ENCODE data around the gene BNIP2. TPM values are rescaled to one million over a fixed set of nuclear protein-coding genes. Genes with fewer than 3 reads are reported as not detected.

Gene BNIP2, protein sequence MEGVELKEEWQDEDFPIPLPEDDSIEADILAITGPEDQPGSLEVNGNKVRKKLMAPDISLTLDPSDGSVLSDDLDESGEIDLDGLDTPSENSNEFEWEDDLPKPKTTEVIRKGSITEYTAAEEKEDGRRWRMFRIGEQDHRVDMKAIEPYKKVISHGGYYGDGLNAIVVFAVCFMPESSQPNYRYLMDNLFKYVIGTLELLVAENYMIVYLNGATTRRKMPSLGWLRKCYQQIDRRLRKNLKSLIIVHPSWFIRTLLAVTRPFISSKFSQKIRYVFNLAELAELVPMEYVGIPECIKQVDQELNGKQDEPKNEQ
- 10 to 100 TPM; 72.2 to 85.8 (median 82.5) TPM for total RNA-seq
- 62.8 TPM for polyA plus RNA-seq
- long read RNA-seq, donor 1, full-length matches to known transcripts = 10 of 125 reads
- long read RNA-seq, donor 1, partial matches to known transcripts = 11 of 125 reads
- long read RNA-seq, donor 1, other reads (novel, unspliced or antisense) = 104 of 125 reads
- long read RNA-seq, donor 2, full-length matches to known transcripts = 4 of 70 reads
- long read RNA-seq, donor 2, partial matches to known transcripts = 3 of 70 reads
- long read RNA-seq, donor 2, other reads (novel, unspliced or antisense) = 63 of 70 reads
- long read RNA-seq, donor 3, full-length matches to known transcripts = 44 of 290 reads
- long read RNA-seq, donor 3, partial matches to known transcripts = 37 of 290 reads
- long read RNA-seq, donor 3, other reads (novel, unspliced or antisense) = 209 of 290 reads
- long read RNA-seq, donor 4, full-length matches to known transcripts = 7 of 85 reads
- long read RNA-seq, donor 4, partial matches to known transcripts = 2 of 85 reads
- long read RNA-seq, donor 4, other reads (novel, unspliced or antisense) = 76 of 85 reads

DNA sequence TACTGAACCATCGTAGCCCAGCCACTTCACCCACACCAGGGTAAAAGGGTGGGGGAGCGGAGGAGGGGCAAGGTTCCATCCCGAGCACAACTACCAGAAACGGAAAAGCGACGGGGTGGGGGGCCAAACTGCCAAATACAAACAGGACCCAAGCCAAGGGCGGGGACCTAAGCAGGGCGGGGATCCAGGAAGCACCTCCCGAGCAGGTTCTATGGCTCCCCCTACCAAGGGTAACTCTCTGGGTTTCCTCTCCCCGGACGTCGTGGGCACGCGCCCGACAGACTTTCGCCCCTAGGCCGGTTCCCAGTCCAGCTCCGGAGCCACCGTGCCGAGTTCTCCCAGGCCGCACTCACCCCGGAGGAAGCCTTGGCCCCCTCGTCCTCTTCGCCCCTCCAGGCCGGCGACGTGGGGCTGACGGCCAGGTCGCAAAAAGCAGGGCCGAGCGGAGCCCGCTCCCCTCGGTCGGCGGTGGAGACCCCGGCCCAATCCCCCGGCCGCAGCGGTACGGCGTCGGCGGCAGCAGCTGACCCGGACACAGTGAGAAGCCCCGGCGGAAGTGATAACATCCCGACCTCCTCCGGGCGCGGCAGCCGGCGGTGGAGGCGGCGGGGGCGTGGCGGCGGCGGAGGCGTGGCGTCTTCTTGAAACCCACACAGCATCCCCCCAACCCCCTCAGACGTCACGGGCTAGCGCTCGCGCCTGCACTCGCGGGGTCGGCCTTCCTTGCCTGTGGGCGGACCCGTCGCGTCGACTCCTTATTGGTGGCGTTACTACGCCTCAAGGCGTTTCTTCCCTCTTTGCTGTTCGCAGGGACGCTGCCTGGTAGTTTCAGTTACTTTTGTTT, at the start of gene BNIP2:
TSS of gene BNIP2 (minus strand) at position 539 of the 844 bp plus-strand sequence. CDS start 6,863 bp downstream, outside the sequence.
- peak; percentile 98 to 99 for ATAC-seq

DNA sequence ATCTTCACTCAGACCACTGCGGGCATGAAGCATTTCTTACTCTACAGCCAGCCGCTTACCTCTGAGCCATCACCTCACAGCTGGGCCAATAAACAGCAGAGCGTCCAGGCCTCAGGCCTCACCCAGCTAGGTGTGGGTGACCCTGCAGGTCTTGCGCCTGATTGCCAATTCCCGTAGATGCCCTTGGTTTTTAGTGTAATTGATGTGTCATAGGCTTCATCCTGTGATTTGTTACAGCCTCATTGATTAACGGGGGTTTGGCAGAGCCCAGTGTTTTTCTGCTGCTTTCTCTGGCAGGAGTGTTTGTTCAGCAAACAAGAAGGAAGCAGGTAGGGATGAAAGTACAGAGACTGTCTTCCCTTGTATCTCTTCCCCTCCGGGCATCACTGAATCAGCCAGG, 49.6 kb upstream of the BNIP2 start:
- Histone ChIP-seq H3K9me3 (ENCODE audit: control insufficient read depth, low read length) (no peaks in the 10 kb centered on the region), H3K4me1 (ENCODE audit: control insufficient read depth, insufficient read depth, low read length) (no peaks in the 10 kb centered on the region), H3K4me3 (ENCODE audit: low read length) (no peak overlapping the region), H3K27me3 (ENCODE audit: control insufficient read depth, insufficient read depth) (peaks cover 2% of the 10 kb centered on the region), H3K27ac (ENCODE audit: low read length) (no peak overlapping the region)
- 87% methylated on average over 7 of the region's 7 CpGs for WGBS
- DNase-seq = no peak
- intact Hi-C loops (cut with DNase I) = loop anchor here in 1 of 4 donors (10.0 kb wide), 1 partner anchor 586 kb away; no protein-coding TSS in a partner anchor
- no peak for ATAC-seq

More for the DNA sequence above, at the start of gene BNIP2:
- H3K27me3 ChIP-seq (ENCODE audit: control insufficient read depth, insufficient read depth) = no peaks in the 10 kb centered on the region
- under 1% methylated on average over 78 of the region's 78 CpGs for WGBS
- no peaks in the 10 kb centered on the region for H3K9me3 ChIP-seq (ENCODE audit: control insufficient read depth, low read length)
- H3K27ac ChIP-seq (ENCODE audit: low read length) = peak within 1 kb of the TSS; percentile 97
- DNase-seq = peak; percentile 100
- intact Hi-C loops (cut with DNase I) = no loop called here
- H3K4me3 ChIP-seq (ENCODE audit: low read length) = peak within 1 kb of the TSS; percentile 83
- H3K4me1 ChIP-seq (ENCODE audit: control insufficient read depth, insufficient read depth, low read length) = peaks cover 5% of the 10 kb centered on the region

DNA sequence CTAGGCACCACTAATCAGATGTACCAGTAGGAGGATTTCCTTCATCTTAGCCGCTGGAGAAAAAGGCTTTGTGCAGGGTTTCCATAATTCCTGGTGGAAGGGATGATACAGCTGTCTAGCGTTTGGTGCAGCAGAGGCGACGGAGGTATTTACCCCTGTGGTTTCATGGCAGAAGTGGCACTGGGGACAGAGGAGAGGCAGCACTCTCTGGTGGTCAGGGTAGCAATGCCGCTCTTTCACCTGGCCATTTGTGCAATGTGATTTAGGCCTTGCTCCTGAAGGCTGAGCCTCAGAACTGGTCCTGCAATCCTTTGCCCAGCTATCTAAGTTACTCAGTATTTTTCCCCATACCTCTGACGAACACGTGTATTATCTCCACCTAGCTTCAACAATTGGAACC, 47.1 kb upstream of the BNIP2 start:
- ATAC-seq (no peak), DNase-seq (no peak)
- no peaks in the 10 kb centered on the region for H3K27me3 ChIP-seq (ENCODE audit: control insufficient read depth, insufficient read depth)
- WGBS = 78% methylated on average over 7 of the region's 7 CpGs
- H3K4me3 ChIP-seq (ENCODE audit: low read length) = no peak overlapping the region
- intact Hi-C loops (cut with DNase I) = loop anchor here in 1 of 4 donors (10.0 kb wide), 1 partner anchor 589 kb away; no protein-coding TSS in a partner anchor
- H3K4me1 ChIP-seq (ENCODE audit: control insufficient read depth, insufficient read depth, low read length) = no peaks in the 10 kb centered on the region
- no peaks in the 10 kb centered on the region for H3K9me3 ChIP-seq (ENCODE audit: control insufficient read depth, low read length)
- H3K27ac ChIP-seq (ENCODE audit: low read length) = no peak overlapping the region

DNA sequence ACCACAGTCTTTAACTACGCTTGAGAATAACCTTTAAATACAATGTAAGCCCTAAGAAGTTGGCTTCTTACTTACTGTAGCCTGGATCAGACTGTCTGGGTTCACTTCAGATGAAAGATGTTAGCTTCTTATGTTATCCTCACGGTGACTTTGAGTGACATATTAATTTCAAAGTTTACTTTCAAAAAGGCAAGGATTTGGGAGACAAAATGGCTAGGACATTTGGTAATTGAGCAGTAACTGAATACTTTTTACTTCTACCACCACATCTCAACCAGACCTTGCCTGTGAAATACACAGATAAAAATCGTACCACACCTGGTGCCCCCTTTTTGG, 36.0 kb upstream of the BNIP2 start:
- no peaks in the 10 kb centered on the region for H3K4me1 ChIP-seq (ENCODE audit: control insufficient read depth, insufficient read depth, low read length)
- H3K9me3 ChIP-seq (ENCODE audit: control insufficient read depth, low read length) = no peaks in the 10 kb centered on the region
- no peak for DNase-seq
- no peak overlapping the region for H3K4me3 ChIP-seq (ENCODE audit: low read length)
- ATAC-seq = no peak
- 28% methylated on average over 3 of the region's 3 CpGs for WGBS
- intact Hi-C loops (cut with DNase I) = loop anchor here in 2 of 4 donors (10.0 kb wide), 3 partner anchors 460 to 600 kb away; no protein-coding TSS in a partner anchor
- H3K27ac ChIP-seq (ENCODE audit: low read length) = no peak overlapping the region
- H3K27me3 ChIP-seq (ENCODE audit: control insufficient read depth, insufficient read depth) = no peaks in the 10 kb centered on the region

DNA sequence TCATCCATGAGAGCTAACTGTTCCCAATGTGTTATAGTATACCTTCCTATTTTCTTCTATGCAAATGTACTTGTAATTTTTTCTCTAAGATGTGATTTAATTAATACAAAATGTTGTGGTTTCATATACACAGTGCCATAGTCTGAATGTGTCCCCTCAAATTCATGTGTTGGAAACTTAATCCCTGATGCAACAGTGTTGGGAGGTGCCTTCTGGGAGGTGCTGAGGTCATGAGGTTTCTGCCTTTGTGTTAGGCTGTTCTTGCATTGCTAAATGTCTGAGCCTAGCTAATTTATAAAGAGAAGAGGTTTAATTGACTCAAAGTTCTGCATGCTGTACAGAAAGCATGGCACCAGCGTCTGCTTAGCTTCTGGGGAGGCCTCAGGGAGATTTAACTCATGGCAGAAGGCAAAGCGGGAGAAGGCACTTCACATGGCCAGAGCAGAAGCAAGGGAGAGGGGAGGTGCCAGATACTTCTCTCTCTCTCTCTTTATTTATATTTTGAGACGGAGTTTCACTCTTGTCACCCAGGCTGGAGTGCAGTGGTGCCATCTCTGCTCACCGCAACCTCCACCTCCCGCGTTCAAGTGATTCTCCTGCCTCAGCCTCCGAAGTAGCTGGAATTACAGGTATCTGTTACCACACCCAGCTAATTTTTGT, 34.7 kb upstream of the BNIP2 start:
- intact Hi-C loops (cut with DNase I) = loop anchor here in 2 of 4 donors (10.0 kb wide), 3 partner anchors 461 to 601 kb away; no protein-coding TSS in a partner anchor
- Histone ChIP-seq H3K4me1 (ENCODE audit: control insufficient read depth, insufficient read depth, low read length) (no peaks in the 10 kb centered on the region), H3K4me3 (ENCODE audit: low read length) (no peak overlapping the region), H3K27ac (ENCODE audit: low read length) (no peak overlapping the region), H3K9me3 (ENCODE audit: control insufficient read depth, low read length) (no peaks in the 10 kb centered on the region), H3K27me3 (ENCODE audit: control insufficient read depth, insufficient read depth) (no peaks in the 10 kb centered on the region)
- no peak for DNase-seq
- 85% methylated on average over 7 of the region's 7 CpGs for WGBS
- ATAC-seq = no peak

DNA sequence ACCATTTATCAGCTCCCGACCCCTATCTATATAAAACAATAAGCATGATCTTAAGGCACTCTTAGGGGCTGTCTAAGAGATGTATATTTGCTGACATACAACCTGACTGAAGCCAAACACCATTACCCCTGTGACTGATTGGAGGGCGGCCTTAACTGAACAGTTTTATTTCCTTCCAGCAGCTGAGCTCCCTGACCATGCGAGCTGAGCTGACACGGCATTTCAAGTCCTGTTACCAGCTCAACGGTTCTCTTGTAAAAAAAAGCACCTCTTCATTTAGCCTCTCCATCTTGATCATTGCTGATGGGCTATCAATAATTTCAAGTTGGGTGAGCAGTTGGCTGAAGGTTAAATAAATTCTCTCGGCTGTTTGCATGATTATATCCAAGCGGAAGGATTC, 33.4 kb upstream of the BNIP2 start:
- DNase-seq (no peak), ATAC-seq (no peak)
- Histone ChIP-seq H3K4me1 (ENCODE audit: control insufficient read depth, insufficient read depth, low read length) (no peaks in the 10 kb centered on the region), H3K27ac (ENCODE audit: low read length) (no peak overlapping the region), H3K9me3 (ENCODE audit: control insufficient read depth, low read length) (no peaks in the 10 kb centered on the region), H3K4me3 (ENCODE audit: low read length) (no peak overlapping the region), H3K27me3 (ENCODE audit: control insufficient read depth, insufficient read depth) (no peaks in the 10 kb centered on the region)
- WGBS = 73% methylated on average over 7 of the region's 7 CpGs
- intact Hi-C loops (cut with DNase I) = loop anchor here in 2 of 4 donors (10.0 kb wide), 3 partner anchors 462 to 602 kb away; no protein-coding TSS in a partner anchor

DNA sequence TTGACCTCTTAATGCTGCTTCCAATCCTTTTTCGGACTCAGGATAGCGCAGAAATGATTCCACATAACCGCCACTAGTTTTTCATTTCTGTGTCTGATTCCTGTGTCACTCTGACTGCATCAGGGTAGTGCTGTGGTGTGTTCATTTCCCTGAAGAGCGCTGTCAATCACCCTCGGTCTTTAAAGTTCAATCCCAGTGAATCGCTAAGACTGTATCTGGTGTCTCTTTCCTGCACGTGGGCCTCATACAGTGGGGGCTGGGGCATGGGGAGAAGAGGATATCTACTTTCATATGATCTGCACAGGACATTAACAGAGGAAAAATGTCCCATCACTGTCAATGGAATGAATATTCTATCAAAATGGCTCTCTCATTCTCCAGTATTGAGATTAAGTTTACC, 32.9 kb upstream of the BNIP2 start:
- intact Hi-C loops (cut with DNase I) = loop anchor here in 2 of 4 donors (10.0 kb wide), 3 partner anchors 463 to 603 kb away; no protein-coding TSS in a partner anchor
- ATAC-seq = no peak
- Histone ChIP-seq H3K27me3 (ENCODE audit: control insufficient read depth, insufficient read depth) (no peaks in the 10 kb centered on the region), H3K9me3 (ENCODE audit: control insufficient read depth, low read length) (no peaks in the 10 kb centered on the region), H3K4me1 (ENCODE audit: control insufficient read depth, insufficient read depth, low read length) (no peaks in the 10 kb centered on the region), H3K27ac (ENCODE audit: low read length) (no peak overlapping the region), H3K4me3 (ENCODE audit: low read length) (no peak overlapping the region)
- WGBS = 74% methylated on average over 7 of the region's 7 CpGs
- DNase-seq = no peak

DNA sequence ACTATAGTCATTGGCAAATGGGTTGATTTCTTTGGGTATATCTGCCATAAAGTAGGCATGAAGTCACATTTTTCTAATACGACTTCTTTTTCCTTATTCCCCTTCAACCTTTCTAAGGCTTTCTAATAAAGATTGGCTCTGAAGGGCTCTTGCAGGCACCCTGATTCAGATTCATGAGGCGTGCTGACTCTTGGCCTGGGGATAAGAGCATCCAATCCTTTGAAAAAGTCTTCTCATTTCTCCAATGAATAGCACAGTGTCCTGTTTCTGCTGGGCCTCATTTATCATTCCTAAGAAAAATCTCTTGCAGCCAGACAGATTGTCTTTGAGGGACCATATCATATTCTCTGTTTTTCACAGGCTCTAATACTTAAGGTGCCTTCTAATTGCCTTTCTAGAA, 32.3 kb upstream of the BNIP2 start:
- no peak for DNase-seq
- WGBS = 76% methylated on average over 2 of the region's 2 CpGs
- H3K9me3 ChIP-seq (ENCODE audit: control insufficient read depth, low read length) = no peaks in the 10 kb centered on the region
- no peak overlapping the region for H3K4me3 ChIP-seq (ENCODE audit: low read length)
- H3K4me1 ChIP-seq (ENCODE audit: control insufficient read depth, insufficient read depth, low read length) = no peaks in the 10 kb centered on the region
- H3K27ac ChIP-seq (ENCODE audit: low read length) = no peak overlapping the region
- H3K27me3 ChIP-seq (ENCODE audit: control insufficient read depth, insufficient read depth) = no peaks in the 10 kb centered on the region
- ATAC-seq = no peak
- intact Hi-C loops (cut with DNase I) = loop anchor here in 2 of 4 donors (10.0 kb wide), 3 partner anchors 463 to 603 kb away; no protein-coding TSS in a partner anchor

DNA sequence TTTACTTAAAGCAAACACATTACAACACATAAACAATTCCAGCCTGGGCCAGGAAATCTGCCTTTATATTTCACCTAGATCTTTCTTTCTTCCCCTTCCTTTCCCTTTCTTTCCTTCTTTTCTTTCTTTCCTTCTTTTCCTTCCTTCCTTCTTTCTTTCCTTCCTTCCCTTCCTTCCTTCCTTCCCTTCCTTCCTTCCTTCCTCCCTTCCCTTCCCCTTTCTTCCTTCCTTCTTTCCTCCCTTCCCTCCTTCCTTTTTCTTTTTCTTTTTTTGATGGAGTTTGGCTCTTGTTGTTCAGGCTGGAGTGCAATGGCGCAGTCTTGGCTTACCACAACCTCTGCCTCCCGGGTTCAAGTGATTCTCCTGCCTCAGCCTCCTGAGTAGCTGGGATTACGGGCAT, 24.1 kb upstream of the BNIP2 start:
- no peaks in the 10 kb centered on the region for H3K9me3 ChIP-seq (ENCODE audit: control insufficient read depth, low read length)
- no peak overlapping the region for H3K27ac ChIP-seq (ENCODE audit: low read length)
- H3K4me3 ChIP-seq (ENCODE audit: low read length) = no peak overlapping the region
- DNase-seq (no peak), ATAC-seq (no peak)
- no peaks in the 10 kb centered on the region for H3K4me1 ChIP-seq (ENCODE audit: control insufficient read depth, insufficient read depth, low read length)
- 95% methylated on average over 3 of the region's 3 CpGs for WGBS
- intact Hi-C loops (cut with DNase I) = no loop called here
- H3K27me3 ChIP-seq (ENCODE audit: control insufficient read depth, insufficient read depth) = no peaks in the 10 kb centered on the region

All from right cardiac atrium (tissue), 5 donors.